H1 (cell line): ENCODE data around the gene OTX2. TPM values are rescaled to one million over a fixed set of nuclear protein-coding genes. Genes with fewer than 3 reads are reported as not detected.
A peak's percentile ranks its signal among the peaks of the same experiment; 100 is the strongest.

Experiments
- BCL11A ChIP-seq, 2 experiments: IDR thresholded peaks; one replicate each; pipeline ENCODE4 v1.6.1; 2011; ENCODE audit warnings: low read depth in 2 of 2, low read length in 2 of 2, mild to moderate bottlenecking in 2 of 2
- CHD1 ChIP-seq: IDR thresholded peaks from 2 replicates; pipeline ENCODE4 v1.6.1; 2012; ENCODE audit warnings: low read depth, low read length, improper control_type of control experiment
- CREB1 ChIP-seq: IDR thresholded peaks from 2 replicates; pipeline ENCODE4 v1.6.1; 2012; ENCODE audit warnings: inconsistent platforms
- EZH2 ChIP-seq: fragments of 200-600 bp; sonication (generic); IDR thresholded peaks from 2 replicates; pipeline ENCODE4 v1.7.1; 2012; ENCODE audit warnings: low read depth, mild to moderate bottlenecking, moderate library complexity, low read length, inconsistent platforms; ENCODE audit not compliant: severe bottlenecking
- JUN ChIP-seq: IDR thresholded peaks from 2 replicates; pipeline ENCODE4 v1.6.1; 2011; ENCODE audit warnings: low read depth, mild to moderate bottlenecking, improper control_type of control experiment, low read length
- KDM1A ChIP-seq: fragments of 200-600, 300-600 bp; sonication (generic); IDR thresholded peaks from 2 replicates; pipeline ENCODE4 v1.7.1; 2016; ENCODE audit warnings: mild to moderate bottlenecking, low read length, borderline replicate concordance
- KDM4A ChIP-seq: IDR thresholded peaks from one replicate; pipeline ENCODE4 v1.7.1; 2012; ENCODE audit warnings: low read depth, mild to moderate bottlenecking, moderate library complexity, low read length, inconsistent platforms; ENCODE audit not compliant: severe bottlenecking
- NRF1 ChIP-seq: IDR thresholded peaks from 2 replicates; pipeline ENCODE4 v1.6.1; 2011; ENCODE audit warnings: mild to moderate bottlenecking, low read depth, low read length, improper control_type of control experiment
- POLR2A ChIP-seq, 2 experiments: IDR thresholded peaks; 1 replicate in 1 of 2; 2 replicates in 1 of 2; pipeline ENCODE4 v1.6.1; 2011; ENCODE audit warnings: low read depth in 2 of 2, low read length in 2 of 2, mild to moderate bottlenecking in 2 of 2; ENCODE audit errors: control extremely low read depth in 1 of 2
- POU5F1 ChIP-seq: IDR thresholded peaks from 2 replicates; pipeline ENCODE4 v1.6.1; 2011; ENCODE audit warnings: low read depth, mild to moderate bottlenecking, low read length, moderate library complexity
- RBBP5 ChIP-seq: IDR thresholded peaks from 2 replicates; pipeline ENCODE4 v1.7.1; 2012; ENCODE audit warnings: low read depth, mild to moderate bottlenecking, inconsistent platforms, low read length, moderate library complexity, borderline replicate concordance
- SIRT6 ChIP-seq: IDR thresholded peaks from one replicate; pipeline ENCODE4 v1.7.1; 2012; ENCODE audit warnings: low read length, inconsistent platforms
- SP1 ChIP-seq: IDR thresholded peaks from 2 replicates; pipeline ENCODE4 v1.6.1; 2011; ENCODE audit warnings: low read depth, low read length
- SP2 ChIP-seq: IDR thresholded peaks from 2 replicates; pipeline ENCODE4 v1.6.1; 2012; ENCODE audit warnings: mild to moderate bottlenecking, low read length, inconsistent platforms
- TAF1 ChIP-seq: IDR thresholded peaks from 2 replicates; pipeline ENCODE4 v1.6.1; 2011; ENCODE audit warnings: mild to moderate bottlenecking, low read depth, low read length
- TBP ChIP-seq: IDR thresholded peaks from 2 replicates; pipeline ENCODE4 v1.6.1; 2011; ENCODE audit warnings: low read depth, low read length, improper control_type of control experiment
- TCF12 ChIP-seq: IDR thresholded peaks from 2 replicates; pipeline ENCODE4 v1.6.1; 2011; ENCODE audit warnings: low read depth, mild to moderate bottlenecking, low read length
- YY1 ChIP-seq: IDR thresholded peaks from 2 replicates; pipeline ENCODE4 v1.6.1; 2011; ENCODE audit warnings: low read depth, mild to moderate bottlenecking, low read length
- ZNF274 ChIP-seq: IDR thresholded peaks from 2 replicates; pipeline ENCODE4 v1.7.0; 2012; ENCODE audit warnings: low read length, borderline replicate concordance; ENCODE audit errors: extremely low read depth
- polyA plus RNA-seq, 7 experiments: library from polyadenylated mRNA; depleted of rRNA in 3 of 7; stranded (reverse) in 5 of 7; unstranded in 2 of 7; fragments of >200 nt in 5 of 7; fragments of 200-250 nt in 2 of 7; gene quantifications; 1 replicate in 5 of 7; 2 replicates in 1 of 7; 4 replicates in 1 of 7; pipeline versions ENCODE4 v1.2.1 to v1.2.3, GENCODE V29; 2011 to 2013; ENCODE audit warnings: missing spikeins in 2 of 7, mixed read lengths in 2 of 7
- total RNA-seq: library from RNA; stranded (reverse); fragmentation: NEBNext Ultra II Directional; extraction: Animal tissue kit (Norgen Biotek cat#: 25700); gene quantifications from 2 replicates; pipeline ENCODE4 v1.2.1, GENCODE V29; 2021
- TF ChIP-seq, protein P1 (sequence below): IDR thresholded peaks from 2 replicates; pipeline ENCODE4 v1.6.1; 2012; ENCODE audit warnings: inconsistent platforms

The OTX2 gene
- total and polyA plus RNA-seq, 2 of the 8 experiments (the other 6 are each of a cell fraction or from before 2014, with no cell fraction given), result 33.9 to 155 TPM

DNA sequence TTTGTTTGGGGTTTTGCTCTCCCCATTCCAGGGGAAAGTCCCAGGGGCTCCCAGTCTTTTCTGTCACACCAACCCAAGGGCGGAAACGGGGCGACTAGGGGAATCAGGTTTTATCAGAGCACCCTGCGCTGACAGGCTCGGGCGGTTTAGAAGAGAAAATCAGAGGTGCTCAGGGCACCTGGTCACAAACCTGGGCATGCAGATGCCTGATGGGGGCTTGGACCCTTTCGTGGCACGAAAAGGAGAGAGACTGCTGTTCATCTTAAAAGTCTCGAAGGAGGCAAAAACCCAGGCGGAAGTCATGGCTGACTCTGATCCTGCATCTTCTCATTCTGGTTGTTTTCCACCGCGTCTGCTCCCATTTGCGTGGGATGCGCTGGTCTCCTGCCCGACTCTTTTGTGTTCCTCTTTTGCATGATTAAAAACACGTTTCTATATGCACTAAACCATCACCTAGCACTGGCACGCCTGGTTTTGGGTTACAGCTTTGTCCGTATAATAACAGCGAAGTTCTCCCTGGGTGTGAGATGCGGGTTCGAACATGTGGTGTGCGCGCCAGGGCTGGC lies 13.2 kb downstream of the OTX2 start (continued):
- TF ChIP-seq CREB1 (no peak), NRF1 (no peak), POLR2A (IDR thresholded peaks at IDR 0.05; ENCODE audit: control extremely low read depth in 1 of 2, low read depth in 2 of 2, low read length in 2 of 2) (no peak), TBP (no peak), KDM1A (no peak), ZNF274 (no peak), KDM4A (no peak), BCL11A (IDR thresholded peaks at IDR 0.05; ENCODE audit: low read depth in 2 of 2, low read length in 2 of 2) (no peak), SP1 (no peak), JUN (no peak), YY1 (no peak), EZH2 (peak; percentile 40), SP2 (no peak), CHD1 (no peak), SIRT6 (no peak), TCF12 (no peak), RBBP5 (no peak), TAF1 (no peak), POU5F1 (no peak)
- TF ChIP-seq, protein P1, sequence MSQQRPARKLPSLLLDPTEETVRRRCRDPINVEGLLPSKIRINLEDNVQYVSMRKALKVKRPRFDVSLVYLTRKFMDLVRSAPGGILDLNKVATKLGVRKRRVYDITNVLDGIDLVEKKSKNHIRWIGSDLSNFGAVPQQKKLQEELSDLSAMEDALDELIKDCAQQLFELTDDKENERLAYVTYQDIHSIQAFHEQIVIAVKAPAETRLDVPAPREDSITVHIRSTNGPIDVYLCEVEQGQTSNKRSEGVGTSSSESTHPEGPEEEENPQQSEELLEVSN, result peak; percentile 44
